Placental epithelial cell (primary cell): Measurements from ENCODE around the gene SLC9A6. TPM values are rescaled to one million over a fixed set of nuclear protein-coding genes. Genes with fewer than 3 reads are reported as not detected.

Source experiments
- total RNA-seq: library from RNA; depleted of rRNA; stranded (reverse); fragments of >200 nt; gene quantifications from 2 replicates; pipeline ENCODE4 v1.2.3, GENCODE V29; 2012

Gene SLC9A6
- total RNA-seq = 16.9 and 21.9 TPM in 2 replicates

GRCh38 chrX:135985157-135985972 is at the start of gene SLC9A6:
TSS of gene SLC9A6 (plus strand) at chrX:135985435. CDS start at chrX:135985659, 224 bp downstream.

GRCh38 chrX:135973548-135974278 is 11.5 kb upstream of the SLC9A6 start, which contains the start of gene MMGT1:
TSS of gene MMGT1 (minus strand) at chrX:135973988. CDS start at chrX:135973675, 313 bp downstream.

Other genes starting within 250 kb of the SLC9A6 start
- not detected in 2 replicates for gene CT45A3, start 217.2 kb upstream of the SLC9A6 start, total RNA-seq
- gene CT45A5, start 199.9 kb upstream of the SLC9A6 start, total RNA-seq = not detected in 2 replicates
- gene CT45A6, start 182.6 kb upstream of the SLC9A6 start, total RNA-seq = not detected in 2 replicates
- gene CT45A2, start 165.4 kb upstream of the SLC9A6 start, total RNA-seq = not detected in 2 replicates
- not detected in 2 replicates for gene CT45A7, start 148.2 kb upstream of the SLC9A6 start, total RNA-seq
- not detected in 2 replicates for gene CT45A8, start 130.9 kb upstream of the SLC9A6 start, total RNA-seq
- not detected in 2 replicates for gene CT45A9, start 113.6 kb upstream of the SLC9A6 start, total RNA-seq
- not detected in 2 replicates for gene CT45A10, start 92.0 kb upstream of the SLC9A6 start, total RNA-seq
- gene SAGE1, start 91.7 kb upstream of the SLC9A6 start, total RNA-seq = not detected in 2 replicates
- 14.1 and 21.1 TPM in 2 replicates for gene MMGT1, start 11.4 kb upstream of the SLC9A6 start, total RNA-seq
- 4.7 and 71.8 TPM in 2 replicates for gene FHL1, start 162.1 kb downstream of the SLC9A6 start, total RNA-seq